GM21825 (cell line): ENCODE data around the gene PNMT.

Experiments
- ATAC-seq: cut with Tn5 transposase; IDR thresholded peaks from one replicate; pipeline ENCODE4 v1.9.1; 2021; ENCODE audit warnings: mild to moderate bottlenecking, moderate library complexity; ENCODE audit not compliant: unreplicated experiment

The PNMT gene

DNA sequence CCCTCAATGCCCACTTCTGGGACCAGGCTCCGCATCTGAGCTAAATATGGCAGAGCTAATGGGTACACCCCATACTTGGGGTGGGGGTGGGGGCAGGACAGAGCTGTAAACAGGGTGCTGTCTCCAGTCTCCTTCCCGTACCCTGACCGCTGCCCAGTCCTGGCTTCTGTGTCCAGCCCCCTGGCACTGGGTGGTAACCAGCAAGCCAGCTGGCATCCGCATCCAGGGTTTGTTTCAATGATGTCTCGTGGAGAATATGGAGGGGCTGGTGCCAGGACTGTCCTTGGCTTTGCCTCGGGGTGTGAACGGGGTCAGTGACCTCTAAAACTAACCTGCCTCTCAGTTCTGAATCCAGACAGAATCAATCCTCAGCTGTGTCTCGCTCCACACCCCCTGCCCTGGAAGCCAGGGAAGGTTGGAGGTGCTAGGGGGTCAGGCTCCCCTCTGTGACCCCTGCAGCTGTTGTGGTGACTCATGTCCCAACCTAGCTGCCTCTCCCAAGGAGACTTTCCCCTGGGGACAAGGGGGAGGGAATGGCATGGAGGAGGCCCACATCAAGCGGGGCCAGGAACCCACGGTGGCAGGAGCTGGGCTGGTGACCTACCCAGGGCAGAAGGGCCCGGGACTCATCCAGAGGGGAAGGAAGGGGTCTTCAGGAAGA is 1.5 kb upstream of the PNMT start:
- ATAC-seq, result no peak

DNA sequence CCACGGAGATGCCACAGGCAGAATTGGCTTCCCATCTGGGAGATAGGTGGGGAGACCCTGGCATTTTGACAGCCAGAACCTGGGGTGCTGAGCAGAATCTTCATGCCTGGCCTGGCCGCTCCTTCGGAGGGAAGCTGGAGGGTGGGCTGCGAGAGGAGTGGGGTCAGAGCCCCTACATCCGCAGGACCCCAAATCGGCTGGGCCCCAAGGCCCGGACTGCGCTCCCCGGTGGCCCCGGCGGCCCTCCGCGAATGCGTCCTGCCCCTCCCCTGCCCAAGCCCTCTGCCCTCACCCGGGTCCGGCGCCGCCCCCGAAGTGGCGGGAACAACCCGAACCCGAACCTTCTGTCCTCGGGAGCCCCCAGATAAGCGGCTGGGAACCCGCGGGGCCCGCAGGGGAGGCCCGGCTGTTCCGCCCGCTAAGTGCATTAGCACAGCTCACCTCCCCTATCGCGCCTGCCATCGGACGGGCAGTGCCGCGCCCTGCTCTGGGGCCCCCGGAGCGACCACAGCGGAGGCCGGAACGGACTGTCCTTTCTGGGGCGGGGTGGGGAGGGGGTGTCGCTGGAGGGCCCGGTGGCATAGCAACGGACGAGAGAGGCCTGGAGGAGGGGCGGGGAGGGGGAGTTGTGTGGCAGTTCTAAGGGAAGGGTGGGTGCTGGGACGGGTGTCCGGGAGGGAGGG is 850 bp upstream of the PNMT start:
- ATAC-seq, result no peak

DNA sequence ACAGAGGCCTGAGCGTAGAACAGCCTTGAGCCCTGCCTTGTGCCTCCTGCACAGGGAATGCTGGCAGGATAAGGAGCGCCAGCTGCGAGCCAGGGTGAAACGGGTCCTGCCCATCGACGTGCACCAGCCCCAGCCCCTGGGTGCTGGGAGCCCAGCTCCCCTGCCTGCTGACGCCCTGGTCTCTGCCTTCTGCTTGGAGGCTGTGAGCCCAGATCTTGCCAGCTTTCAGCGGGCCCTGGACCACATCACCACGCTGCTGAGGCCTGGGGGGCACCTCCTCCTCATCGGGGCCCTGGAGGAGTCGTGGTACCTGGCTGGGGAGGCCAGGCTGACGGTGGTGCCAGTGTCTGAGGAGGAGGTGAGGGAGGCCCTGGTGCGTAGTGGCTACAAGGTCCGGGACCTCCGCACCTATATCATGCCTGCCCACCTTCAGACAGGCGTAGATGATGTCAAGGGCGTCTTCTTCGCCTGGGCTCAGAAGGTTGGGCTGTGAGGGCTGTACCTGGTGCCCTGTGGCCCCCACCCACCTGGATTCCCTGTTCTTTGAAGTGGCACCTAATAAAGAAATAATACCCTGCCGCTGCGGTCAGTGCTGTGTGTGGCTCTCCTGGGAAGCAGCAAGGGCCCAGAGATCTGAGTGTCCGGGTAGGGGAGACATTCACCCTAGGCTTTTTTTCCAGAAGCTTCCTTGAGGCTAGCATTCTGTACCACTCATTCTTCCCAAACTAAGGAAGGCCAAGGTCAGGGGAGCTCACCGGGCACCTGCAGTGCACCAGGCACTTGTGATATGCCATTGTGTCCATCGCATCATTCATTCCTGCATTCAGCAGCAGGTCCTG is 1.9 kb downstream of the PNMT start:
- ATAC-seq, result no peak

DNA sequence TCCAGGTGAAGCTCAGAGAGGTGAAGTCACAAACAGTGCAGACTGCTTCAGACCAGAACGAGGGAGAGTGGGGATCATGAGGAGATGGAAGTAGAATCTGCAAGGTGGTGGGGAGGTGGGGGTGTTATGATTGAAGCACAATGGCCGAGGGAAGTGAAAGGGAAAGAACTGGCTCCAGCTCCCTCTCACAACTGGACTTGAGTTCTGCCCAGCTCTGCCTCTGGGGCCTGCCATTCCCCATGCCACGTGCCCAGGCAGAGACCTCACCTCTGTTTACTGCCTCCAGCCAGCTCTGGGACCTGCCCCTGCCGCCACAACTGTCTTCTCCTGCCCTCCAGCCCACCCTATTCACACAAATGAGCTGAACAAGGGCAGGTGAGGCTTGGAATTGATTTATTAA is 2.5 kb downstream of the PNMT start:
- ATAC-seq, result no peak

DNA sequence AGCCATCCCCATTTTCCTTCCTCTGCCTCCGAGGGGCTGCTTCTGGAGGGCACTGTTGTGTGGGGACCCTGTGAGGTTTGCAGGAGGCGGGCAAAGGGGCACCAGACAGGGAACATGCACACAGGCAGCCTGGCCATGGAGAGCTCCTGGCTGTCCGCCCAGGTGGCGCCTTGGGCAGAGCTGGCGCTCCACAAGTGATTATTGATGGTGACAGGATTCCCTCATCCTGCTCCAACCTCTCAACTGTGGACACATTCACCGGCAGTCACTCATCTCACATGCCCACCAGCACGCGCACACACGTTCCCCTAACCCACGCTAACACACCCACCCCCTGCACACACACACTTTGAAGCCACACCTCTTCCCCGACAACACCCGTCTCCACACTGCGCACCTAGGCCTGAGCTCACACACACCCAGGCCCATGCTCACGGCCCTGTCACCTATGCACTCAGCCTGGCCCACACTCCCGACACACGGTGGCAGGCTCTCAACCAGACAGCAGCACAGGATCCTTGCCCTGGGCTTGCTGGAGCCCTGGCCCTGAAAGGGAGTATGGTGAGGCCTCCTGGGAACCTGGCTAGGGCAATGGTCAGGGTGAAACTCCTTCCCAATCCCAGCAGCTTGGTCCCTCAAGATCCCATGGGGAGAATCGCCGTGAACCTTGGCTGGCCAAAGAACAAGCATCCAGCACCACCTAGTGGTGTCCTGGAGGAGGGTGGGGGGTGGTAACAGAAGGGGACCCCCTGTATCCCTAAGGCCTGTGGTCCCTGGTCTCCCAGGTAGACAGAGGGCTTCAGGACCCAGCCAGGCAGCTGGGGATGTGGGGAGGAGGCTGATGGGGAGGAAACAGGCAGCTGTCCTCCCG is 3.6 kb downstream of the PNMT start:
- no peak for ATAC-seq

DNA sequence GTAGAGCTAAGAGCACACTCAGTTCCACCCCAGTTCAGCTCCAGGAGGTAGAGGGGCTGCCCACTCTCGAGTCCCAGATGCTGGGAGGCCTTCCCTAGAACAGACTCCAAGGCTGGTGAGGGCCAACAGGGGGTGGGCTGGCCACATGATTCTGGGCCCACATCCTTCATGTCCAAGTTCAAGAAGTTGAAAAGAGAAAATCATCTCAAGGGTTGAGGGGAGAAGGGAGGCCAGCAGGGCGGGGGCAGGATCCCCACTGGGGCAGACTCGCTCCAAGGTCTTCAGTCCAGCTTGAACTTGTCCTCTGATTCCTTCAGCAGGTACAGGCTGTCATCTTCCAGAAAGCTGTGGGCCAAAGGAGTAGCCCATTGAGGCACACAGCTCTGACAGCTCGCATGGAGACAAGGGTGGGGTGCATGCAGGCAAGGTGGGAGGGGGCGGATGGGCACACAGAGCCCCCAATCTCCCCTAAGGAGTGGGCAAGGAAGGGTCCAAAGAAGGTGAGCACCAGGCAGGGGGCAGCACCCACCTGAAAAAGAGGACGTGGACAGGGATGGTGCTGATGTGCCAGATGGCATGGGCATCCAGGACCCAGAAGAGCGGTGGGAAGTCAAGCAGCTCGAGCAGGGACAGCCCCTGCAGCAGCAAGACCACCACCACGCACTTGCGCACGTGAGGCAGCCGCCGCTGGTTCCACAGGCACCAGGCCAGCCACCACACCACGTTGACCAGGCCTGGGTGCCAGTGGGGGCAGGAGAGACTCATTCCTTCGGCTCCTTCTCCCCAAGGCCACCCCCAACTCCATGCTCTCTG is 4.5 kb downstream of the PNMT start:
- no peak for ATAC-seq

DNA sequence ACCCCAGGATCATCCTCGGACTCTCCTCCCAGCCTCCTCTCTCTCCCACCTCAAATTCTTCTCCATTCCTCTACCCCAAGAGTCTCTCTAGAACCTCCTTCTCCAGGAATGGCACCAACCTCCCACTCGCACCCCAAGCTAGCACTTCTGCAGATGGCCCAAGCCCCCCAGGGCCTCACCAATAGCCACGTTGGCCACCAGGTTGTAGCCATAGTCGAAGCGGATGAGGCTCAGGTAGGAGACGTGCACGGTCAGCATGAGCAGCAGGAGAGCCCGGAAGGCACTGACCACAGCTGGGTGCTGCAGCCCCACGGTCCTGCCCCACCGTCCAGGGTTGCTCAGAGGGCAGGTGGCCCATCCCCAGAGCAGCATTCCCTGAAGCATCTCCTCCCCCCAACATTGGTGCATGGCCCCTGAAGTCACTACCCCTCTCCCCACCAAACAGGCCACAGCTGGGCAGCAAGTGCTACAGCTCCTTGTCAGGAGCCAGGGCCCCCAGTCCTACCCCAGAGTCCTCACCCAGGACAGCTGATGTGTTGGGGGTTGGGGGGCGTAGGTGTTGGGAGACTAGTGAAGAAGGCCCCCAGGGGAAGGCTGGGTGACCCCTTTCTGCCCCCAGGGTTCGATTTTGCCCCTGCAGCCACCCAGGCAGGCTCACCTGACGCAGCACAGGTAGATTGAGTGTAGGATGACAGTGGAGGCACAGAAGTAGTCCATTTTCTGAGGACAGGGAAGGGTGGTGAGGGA is 5.3 kb downstream of the PNMT start:
- ATAC-seq, result no peak

DNA sequence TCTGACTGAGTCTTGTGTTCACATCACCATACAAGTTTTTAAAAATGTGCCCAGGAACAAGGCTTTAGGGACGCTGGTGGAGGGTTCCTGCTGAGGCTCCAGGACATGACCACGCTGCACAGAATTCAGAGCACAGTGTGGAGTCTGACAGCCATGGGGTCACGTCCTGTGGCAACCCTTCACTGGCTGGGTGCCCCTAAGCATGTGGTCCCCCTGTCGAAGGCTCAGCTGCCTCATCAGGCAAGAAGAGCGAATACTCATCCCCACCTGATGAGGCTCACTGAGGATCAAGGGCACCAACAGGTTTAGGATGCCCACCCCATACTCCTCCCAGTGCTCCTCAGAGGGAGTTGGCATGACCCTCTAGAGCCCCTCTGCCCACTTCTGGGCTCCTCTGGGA is 5.9 kb downstream of the PNMT start:
- ATAC-seq, result no peak

DNA sequence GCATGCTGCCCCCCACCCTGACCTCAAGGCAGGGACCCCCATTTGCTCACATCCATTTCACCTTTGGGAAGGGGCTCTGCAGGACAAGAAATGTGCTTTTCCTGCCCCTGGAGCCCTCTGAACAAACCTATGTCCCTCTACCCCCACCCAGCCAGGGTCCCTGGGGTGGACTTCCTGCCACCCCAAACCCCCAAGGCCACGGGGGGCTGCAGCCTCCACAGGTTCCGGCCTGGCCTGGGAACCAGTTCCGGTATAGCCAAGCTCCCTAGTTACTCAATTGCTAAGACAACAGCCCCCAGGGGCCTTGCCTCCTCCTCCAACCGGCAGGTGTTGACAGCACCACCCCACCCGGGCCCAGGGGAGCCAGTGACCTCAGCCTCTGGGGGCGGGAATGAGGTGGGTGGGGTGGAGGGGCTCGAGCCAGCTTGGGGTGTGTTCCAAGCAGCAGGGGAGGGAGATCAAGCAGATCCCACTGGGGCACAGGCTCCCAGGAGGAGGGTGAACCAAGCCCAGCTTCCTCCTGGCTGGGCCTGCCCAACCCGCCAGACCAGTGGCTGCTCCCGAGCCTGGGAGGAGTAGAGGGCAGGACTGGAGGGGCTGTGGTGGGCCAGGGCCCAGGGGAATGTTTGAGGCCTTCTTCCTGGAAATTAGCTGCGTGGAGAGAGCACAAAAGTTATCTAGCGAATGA is 6.6 kb downstream of the PNMT start:
- ATAC-seq, result no peak

DNA sequence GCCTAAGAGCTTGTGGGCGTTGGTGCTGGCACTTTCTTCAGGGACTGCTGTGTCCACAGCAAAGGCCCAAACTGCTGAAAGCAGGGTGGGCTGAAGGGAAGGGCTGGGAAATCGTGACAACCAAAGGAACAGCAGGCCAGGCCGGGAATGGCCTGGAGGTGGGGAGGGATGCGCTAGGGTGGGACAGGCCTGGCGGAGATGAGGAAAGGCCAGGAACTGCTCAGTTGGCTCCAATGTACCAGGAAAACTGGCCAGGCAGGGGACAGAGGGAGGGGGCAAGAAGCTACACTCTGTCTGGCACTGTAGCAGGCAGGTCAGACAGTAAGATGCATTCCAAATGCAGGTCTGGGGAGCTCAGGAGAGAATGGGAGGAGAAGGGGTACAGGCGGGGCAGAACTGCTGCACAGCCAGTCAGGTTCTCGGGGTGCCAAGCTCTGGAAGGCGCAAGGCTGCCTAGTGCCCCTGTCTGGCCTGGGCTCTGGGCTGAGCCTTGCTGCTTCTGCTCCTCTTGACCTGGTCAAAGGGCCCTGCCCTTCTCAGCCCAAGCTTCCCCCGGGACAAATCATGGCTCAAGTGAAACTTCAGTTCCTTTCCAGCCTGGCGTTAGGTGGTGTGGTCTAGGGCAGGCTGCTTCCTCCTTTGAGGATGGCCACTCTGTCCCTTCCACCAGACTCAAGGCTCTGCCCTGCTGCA is 7.3 kb downstream of the PNMT start:
- ATAC-seq, result no peak

DNA sequence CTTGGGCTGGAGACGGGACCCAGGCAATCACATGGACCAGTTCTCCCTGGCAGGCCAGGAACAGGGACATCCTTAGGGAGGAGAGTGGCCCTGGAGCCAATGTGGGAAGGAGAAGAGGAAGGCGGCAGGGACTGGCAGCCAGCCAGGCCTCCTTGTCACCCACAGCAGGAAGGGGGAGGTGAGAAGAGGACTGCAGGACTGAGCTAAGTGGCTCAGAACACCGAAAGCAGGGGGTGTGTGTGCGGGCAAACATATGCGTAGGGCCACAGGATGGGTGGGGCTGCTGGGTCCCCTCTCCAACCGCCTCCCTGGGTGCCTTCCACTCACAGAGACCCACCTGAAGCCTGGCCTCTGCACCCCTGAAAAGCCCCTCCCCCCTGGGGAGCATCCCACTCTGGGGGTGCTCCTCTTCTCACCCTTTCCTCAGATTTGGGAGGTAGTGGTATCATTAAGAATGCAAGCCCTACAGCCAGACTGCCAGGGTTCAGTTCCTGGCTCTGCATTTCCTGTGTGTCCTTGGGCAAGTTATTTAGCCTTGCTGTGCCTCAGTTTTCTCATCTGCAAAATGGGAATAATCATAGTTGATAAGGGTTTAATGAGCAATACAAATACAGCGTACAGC is 8.1 kb downstream of the PNMT start:
- no peak for ATAC-seq

DNA sequence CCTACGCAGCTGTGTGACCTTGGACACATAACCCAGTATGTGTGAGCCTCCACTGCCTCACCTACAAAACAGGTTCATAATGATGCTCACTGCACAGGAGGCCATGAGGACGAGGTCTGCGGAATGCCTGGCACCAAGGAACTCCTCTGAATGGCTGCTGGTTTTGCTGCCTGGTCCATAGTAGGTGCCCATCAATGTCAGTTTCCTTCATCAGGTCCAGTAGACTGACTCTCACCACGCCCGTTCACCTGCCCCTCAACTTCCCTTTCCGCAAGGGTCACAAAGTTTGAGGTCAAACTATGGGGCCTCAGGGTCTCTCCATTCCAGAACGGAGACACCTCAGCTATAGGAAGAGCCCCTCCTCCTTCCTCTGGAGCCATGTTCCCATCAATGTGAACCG is 8.8 kb downstream of the PNMT start:
- ATAC-seq, result no peak

DNA sequence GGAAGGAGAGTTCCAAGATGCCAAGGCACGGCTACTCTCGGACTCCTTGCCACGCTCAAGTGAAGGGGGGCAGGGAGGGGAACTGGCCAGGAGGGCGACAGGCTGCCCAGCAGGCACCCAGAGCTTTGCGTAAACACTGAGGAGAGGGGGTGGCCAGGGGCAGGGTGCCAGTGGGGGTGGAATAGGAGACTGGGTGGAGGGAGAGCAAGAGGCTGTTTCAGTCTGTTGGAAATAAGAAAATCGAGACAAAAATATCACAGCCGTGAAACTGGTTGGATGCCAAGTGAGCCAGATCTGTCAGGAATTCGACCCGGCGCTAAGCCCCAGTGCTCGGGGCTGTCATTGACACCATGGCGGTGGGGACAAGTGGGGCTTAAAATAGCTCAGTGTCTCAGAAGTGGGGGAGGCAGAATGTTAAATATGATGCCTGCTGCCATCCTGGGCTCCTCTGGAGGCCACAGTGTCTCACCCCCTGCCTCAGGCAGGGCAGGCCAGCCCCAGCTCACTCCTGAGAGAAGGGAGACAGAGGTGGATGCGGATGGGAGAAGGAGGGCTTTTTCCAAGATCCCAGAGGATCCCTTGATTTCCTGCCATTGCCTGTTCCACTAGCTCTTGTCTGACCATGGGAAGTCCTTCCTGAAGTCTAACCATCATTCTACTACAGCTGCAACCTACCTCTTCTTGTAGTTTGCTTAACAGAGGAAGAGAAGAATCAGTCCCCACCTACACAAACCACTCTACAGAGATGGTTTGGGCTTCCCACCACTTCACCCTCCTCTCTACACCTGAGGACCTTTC is 9.5 kb downstream of the PNMT start:
- ATAC-seq, result no peak

DNA sequence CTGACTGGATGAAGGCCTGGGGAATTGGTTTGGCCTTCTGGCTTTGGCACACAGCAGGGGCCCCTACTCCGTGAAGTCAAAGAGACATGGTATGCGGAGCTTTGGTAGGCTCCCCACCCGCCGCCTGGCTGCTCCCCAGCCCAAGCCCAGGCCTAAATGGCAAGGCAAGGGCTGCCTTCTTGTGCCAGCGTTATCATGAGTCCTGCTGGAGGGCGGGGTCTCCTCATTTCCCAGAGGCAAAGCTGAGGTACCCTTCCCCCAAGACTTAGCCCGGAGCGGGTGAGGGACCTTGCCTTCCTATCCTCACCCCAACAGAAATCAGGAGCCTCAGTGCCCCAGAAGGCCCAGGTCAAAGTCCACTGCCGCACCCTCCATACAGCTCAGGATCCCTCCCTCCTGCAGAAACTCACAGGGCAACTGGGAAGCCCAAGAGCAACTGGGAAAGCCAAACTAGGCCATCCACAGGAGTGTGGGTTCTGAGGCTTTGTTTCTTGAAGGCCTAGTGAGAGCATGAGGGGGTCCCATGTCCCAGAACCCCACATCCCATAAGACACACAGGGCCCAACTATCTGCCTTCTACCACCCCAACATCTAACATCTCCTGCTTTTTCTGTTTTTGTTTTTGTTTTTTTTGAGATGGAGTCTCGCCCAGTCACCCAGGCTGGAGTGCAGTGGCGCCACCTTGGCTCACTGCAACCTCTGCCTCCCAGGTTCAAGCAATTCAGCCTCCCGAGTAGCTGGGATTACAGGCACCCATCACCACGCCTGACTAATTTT is 10.3 kb downstream of the PNMT start:
- ATAC-seq, result no peak

DNA sequence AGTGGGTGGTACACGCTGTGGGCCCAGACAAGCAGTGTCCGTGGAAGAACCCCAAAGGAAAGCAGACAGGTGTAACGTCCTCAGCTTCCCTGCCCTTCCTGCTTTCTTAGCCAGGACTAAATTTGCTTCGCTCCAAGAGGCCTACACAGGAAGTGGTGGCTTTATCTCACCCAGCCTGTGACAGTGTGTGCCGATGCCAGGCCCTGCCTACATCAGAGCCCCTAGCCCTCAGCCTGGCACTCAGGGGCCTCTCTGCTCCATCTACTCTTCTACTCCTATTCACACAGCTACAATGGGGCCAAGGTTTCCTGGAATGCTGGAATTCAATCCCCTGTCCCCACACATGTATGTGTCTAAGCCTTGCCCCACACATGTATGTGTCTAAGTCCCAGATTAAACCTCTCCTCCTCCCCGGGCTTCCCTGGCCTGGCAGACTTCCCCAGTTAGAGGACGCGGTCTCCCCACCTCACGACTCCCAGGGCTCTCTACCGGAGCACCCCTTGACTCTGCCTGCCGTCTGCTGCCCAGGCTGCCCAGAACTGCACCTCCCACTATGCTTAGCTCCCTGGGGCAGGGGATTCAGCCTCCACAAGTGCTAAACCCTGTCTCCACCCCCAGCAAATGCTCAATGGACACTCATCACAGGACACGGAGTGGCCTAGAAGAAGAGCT is 11.4 kb downstream of the PNMT start:
- ATAC-seq, result no peak
